ENCODE results near the gene VPS13C.
"Not testable (repeated sequence)": the region's sequence is repeated elsewhere in the genome, so short reads cannot be mapped to it uniquely, and the experiment has no call there.

VPS13C gene

GRCh38 chr15:62035256-62035924, 24.9 kb downstream of the VPS13C start:
- no peak for DNase-seq (ENCODE audit: low spot score)

- no peak for DNase-seq (ENCODE audit: low spot score)
Observed at GRCh38 chr15:62027916-62028315, 32.3 kb downstream of the VPS13C start.

GRCh38 chr15:62027263-62027565, 33.0 kb downstream of the VPS13C start:
- DNase-seq (ENCODE audit: low spot score), result no peak

- DNase-seq (ENCODE audit: low spot score), result no peak
Observed at GRCh38 chr15:62026487-62027262, 33.6 kb downstream of the VPS13C start.

- no peak for DNase-seq (ENCODE audit: low spot score)
Observed at GRCh38 chr15:62021991-62022600, 38.2 kb downstream of the VPS13C start.

- no peak for DNase-seq (ENCODE audit: low spot score)
Observed at GRCh38 chr15:62020576-62021160, 39.6 kb downstream of the VPS13C start.

GRCh38 chr15:62005354-62005753, 54.9 kb downstream of the VPS13C start:
- DNase-seq (ENCODE audit: low spot score), result not testable (repeated sequence)

GRCh38 chr15:61997786-61998185, 62.5 kb downstream of the VPS13C start:
- no peak for DNase-seq (ENCODE audit: low spot score)

- DNase-seq (ENCODE audit: low spot score), result no peak
Observed at GRCh38 chr15:61996056-61996635, 64.1 kb downstream of the VPS13C start.

GRCh38 chr15:61994216-61994615, 66.0 kb downstream of the VPS13C start:
- no peak for DNase-seq (ENCODE audit: low spot score)

GRCh38 chr15:61992518-61992917, 67.7 kb downstream of the VPS13C start:
- no peak for DNase-seq (ENCODE audit: low spot score)

- no peak for DNase-seq (ENCODE audit: low spot score)
Observed at GRCh38 chr15:61989667-61990066, 70.6 kb downstream of the VPS13C start.

GRCh38 chr15:61987824-61988223, 72.4 kb downstream of the VPS13C start:
- DNase-seq (ENCODE audit: low spot score), result no peak

GRCh38 chr15:61983081-61983480, 77.2 kb downstream of the VPS13C start:
- no peak for DNase-seq (ENCODE audit: low spot score)

- no peak for DNase-seq (ENCODE audit: low spot score)
Observed at GRCh38 chr15:61978225-61978624, 82.0 kb downstream of the VPS13C start.

GRCh38 chr15:61974759-61975158, 85.5 kb downstream of the VPS13C start:
- no peak for DNase-seq (ENCODE audit: low spot score)

- no peak for DNase-seq (ENCODE audit: low spot score)
Observed at GRCh38 chr15:61974118-61974517, 86.1 kb downstream of the VPS13C start.

- no peak for DNase-seq (ENCODE audit: low spot score)
Observed at GRCh38 chr15:61951949-61952348, 108.3 kb downstream of the VPS13C start.

GRCh38 chr15:61946778-61947177, 113.5 kb downstream of the VPS13C start:
- no peak for DNase-seq (ENCODE audit: low spot score)

- no peak for DNase-seq (ENCODE audit: low spot score)
Observed at GRCh38 chr15:61943992-61944391, 116.3 kb downstream of the VPS13C start.

- no peak for DNase-seq (ENCODE audit: low spot score)
Observed at GRCh38 chr15:61938249-61938648, 122.0 kb downstream of the VPS13C start.

- DNase-seq (ENCODE audit: low spot score), result no peak
Observed at GRCh38 chr15:61936528-61937195, 123.6 kb downstream of the VPS13C start.
